ENCODE measurements around the gene RELN.

The RELN gene

GRCh38 chr7:103777440-103777839, 212.0 kb downstream of the RELN start:
- no peak for DNase-seq

- no peak for DNase-seq
Measured at GRCh38 chr7:103773726-103774125, 215.7 kb downstream of the RELN start.

GRCh38 chr7:103772171-103772773, 217.2 kb downstream of the RELN start:
- DNase-seq: no peak

GRCh38 chr7:103771294-103771693, 218.2 kb downstream of the RELN start:
- no peak for DNase-seq

GRCh38 chr7:103766660-103767059, 222.8 kb downstream of the RELN start:
- no peak for DNase-seq

- DNase-seq: no peak
Measured at GRCh38 chr7:103765901-103766300, 223.6 kb downstream of the RELN start.

GRCh38 chr7:103764901-103765300, 224.6 kb downstream of the RELN start:
- no peak for DNase-seq

GRCh38 chr7:103762877-103763276, 226.6 kb downstream of the RELN start:
- no peak for DNase-seq

GRCh38 chr7:103762065-103762760, 227.2 kb downstream of the RELN start:
- DNase-seq: no peak

- DNase-seq: no peak
Measured at GRCh38 chr7:103752995-103753394, 236.5 kb downstream of the RELN start.

- no peak for DNase-seq
Measured at GRCh38 chr7:103751311-103751880, 238.1 kb downstream of the RELN start.

GRCh38 chr7:103748680-103749079, 240.8 kb downstream of the RELN start:
- no peak for DNase-seq

GRCh38 chr7:103735377-103735776, 254.1 kb downstream of the RELN start:
- DNase-seq: no peak

- no peak for DNase-seq
Measured at GRCh38 chr7:103731169-103731568, 258.3 kb downstream of the RELN start.

- DNase-seq: no peak
Measured at GRCh38 chr7:103729026-103729425, 260.4 kb downstream of the RELN start.

GRCh38 chr7:103727982-103728610, 261.4 kb downstream of the RELN start:
- DNase-seq: no peak

- no peak for DNase-seq
Measured at GRCh38 chr7:103719070-103719469, 270.4 kb downstream of the RELN start.

- DNase-seq: no peak
Measured at GRCh38 chr7:103718482-103719061, 270.9 kb downstream of the RELN start.

GRCh38 chr7:103717574-103717973, 271.9 kb downstream of the RELN start:
- DNase-seq: no peak

GRCh38 chr7:103715376-103716120, 273.9 kb downstream of the RELN start:
- no peak for DNase-seq

GRCh38 chr7:103714376-103714927, 275.0 kb downstream of the RELN start:
- no peak for DNase-seq

GRCh38 chr7:103712991-103713778, 276.3 kb downstream of the RELN start:
- DNase-seq: no peak
